Right renal pelvis (tissue), 4 donors: ENCODE data around the gene B2M. TPM values are rescaled to one million over a fixed set of nuclear protein-coding genes. Genes with fewer than 3 reads are reported as not detected.
"Not testable (repeated sequence)": the region's sequence is repeated elsewhere in the genome, so short reads cannot be mapped to it uniquely, and the experiment has no call there.

Source experiments
- DNase-seq, 4 donors: peaks; one replicate each; pipeline ENCODE4 v3.0.0-alpha.2; 2013; ENCODE audit warnings: low read depth in 4 of 4, low spot score in 3 of 4, missing footprints in 1 of 4
- polyA plus RNA-seq, 4 donors: library from polyadenylated mRNA; unstranded; fragments of 120-200 nt; gene quantifications; one replicate each; pipeline ENCODE4 v1.2.1, GENCODE V29; 2013; ENCODE audit not compliant: insufficient read length in 4 of 4

The B2M gene
- 1,000 to 10,000 TPM in 1 of 4 donors, 100 to 1,000 TPM in 3; 828 to 1,084 (median 934) TPM for polyA plus RNA-seq

- DNase-seq, result peak; percentile 93 to 97 (median 95)
Observed at GRCh38 chr15:44711096-44711742, at the start of gene B2M, which contains the start of gene PATL2. Gene B2M, plus strand, starts transcription at chr15:44711517. Its CDS starts 30 bp downstream, at chr15:44711547. Gene PATL2, minus strand, starts transcription at chr15:44711323. Its CDS starts 34,833 bp downstream, at chr15:44676490.

- no peak for DNase-seq
Observed at GRCh38 chr15:44661576-44661975, 49.7 kb upstream of the B2M start.

GRCh38 chr15:44662478-44663409 is 48.6 kb upstream of the B2M start:
- peak; percentile 25 to 63 (median 32) for DNase-seq

- peak; percentile 93 to 96 (median 94) for DNase-seq
Observed at GRCh38 chr15:44663410-44664308, 47.7 kb upstream of the B2M start, which contains the start of gene SPG11. Gene SPG11, minus strand, starts transcription at chr15:44663662. Its CDS starts 15 bp downstream, at chr15:44663647.

GRCh38 chr15:44666210-44667038 is 44.9 kb upstream of the B2M start:
- DNase-seq, result no peak

GRCh38 chr15:44667039-44667360 is 44.3 kb upstream of the B2M start:
- no peak for DNase-seq

GRCh38 chr15:44668921-44669320 is 42.4 kb upstream of the B2M start:
- no peak for DNase-seq

GRCh38 chr15:44670087-44670950 is 41.0 kb upstream of the B2M start:
- no peak for DNase-seq

GRCh38 chr15:44673639-44674038 is 37.7 kb upstream of the B2M start:
- no peak for DNase-seq

- DNase-seq, result no peak
Observed at GRCh38 chr15:44675911-44676310, 35.4 kb upstream of the B2M start.

GRCh38 chr15:44676676-44677075 is 34.6 kb upstream of the B2M start:
- no peak for DNase-seq

- DNase-seq, result no peak
Observed at GRCh38 chr15:44682211-44682610, 29.1 kb upstream of the B2M start.

- not testable (repeated sequence) for DNase-seq
Observed at GRCh38 chr15:44682809-44683682, 28.3 kb upstream of the B2M start.

- DNase-seq, result not testable (repeated sequence)
Observed at GRCh38 chr15:44689318-44689717, 22.0 kb upstream of the B2M start.

- DNase-seq, result not testable (repeated sequence)
Observed at GRCh38 chr15:44690245-44690644, 21.1 kb upstream of the B2M start.

GRCh38 chr15:44692659-44693058 is 18.7 kb upstream of the B2M start:
- no peak for DNase-seq

- no peak for DNase-seq
Observed at GRCh38 chr15:44694416-44694815, 16.9 kb upstream of the B2M start.

GRCh38 chr15:44695294-44695693 is 16.0 kb upstream of the B2M start:
- DNase-seq, result peak in 1 of 4 donors; percentile 18
